Measurements from ENCODE around the gene SMAP1. TPM values are rescaled to one million over a fixed set of nuclear protein-coding genes. Genes with fewer than 3 reads are reported as not detected.
A peak's percentile ranks its signal among the peaks of the same experiment; 100 is the strongest.

Gene SMAP1
- total RNA-seq, 1 donor: 32.4 TPM

DNA sequence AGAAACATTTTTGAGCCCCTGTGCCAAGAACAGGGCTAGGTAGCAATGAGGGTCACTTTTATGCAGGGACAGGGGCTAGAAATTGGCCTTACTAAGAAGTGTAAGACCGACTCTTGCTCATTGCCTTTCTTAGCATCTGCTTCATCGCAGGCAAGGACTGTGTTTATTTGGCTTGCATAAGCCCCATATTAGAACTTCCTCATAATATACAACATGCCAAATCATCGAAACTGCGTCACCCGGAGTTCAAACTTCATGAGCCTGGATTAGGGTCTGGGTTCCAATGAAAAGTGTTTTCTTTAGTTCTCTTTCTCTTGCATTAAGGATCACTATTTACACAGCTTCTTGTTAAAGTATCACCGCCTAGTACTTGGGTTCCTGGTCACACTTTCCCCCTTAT lies 977 bp upstream of the SMAP1 start:
- H3K4me3 ChIP-seq (ENCODE audit: low read depth, low read length): no peak overlapping the region
- TF ChIP-seq, protein P1, sequence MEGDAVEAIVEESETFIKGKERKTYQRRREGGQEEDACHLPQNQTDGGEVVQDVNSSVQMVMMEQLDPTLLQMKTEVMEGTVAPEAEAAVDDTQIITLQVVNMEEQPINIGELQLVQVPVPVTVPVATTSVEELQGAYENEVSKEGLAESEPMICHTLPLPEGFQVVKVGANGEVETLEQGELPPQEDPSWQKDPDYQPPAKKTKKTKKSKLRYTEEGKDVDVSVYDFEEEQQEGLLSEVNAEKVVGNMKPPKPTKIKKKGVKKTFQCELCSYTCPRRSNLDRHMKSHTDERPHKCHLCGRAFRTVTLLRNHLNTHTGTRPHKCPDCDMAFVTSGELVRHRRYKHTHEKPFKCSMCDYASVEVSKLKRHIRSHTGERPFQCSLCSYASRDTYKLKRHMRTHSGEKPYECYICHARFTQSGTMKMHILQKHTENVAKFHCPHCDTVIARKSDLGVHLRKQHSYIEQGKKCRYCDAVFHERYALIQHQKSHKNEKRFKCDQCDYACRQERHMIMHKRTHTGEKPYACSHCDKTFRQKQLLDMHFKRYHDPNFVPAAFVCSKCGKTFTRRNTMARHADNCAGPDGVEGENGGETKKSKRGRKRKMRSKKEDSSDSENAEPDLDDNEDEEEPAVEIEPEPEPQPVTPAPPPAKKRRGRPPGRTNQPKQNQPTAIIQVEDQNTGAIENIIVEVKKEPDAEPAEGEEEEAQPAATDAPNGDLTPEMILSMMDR (IDR thresholded peaks at IDR 0.05; ENCODE audit: insufficient read depth, low read length): no peak
- no peak for DNase-seq (ENCODE audit: low read depth)

DNA sequence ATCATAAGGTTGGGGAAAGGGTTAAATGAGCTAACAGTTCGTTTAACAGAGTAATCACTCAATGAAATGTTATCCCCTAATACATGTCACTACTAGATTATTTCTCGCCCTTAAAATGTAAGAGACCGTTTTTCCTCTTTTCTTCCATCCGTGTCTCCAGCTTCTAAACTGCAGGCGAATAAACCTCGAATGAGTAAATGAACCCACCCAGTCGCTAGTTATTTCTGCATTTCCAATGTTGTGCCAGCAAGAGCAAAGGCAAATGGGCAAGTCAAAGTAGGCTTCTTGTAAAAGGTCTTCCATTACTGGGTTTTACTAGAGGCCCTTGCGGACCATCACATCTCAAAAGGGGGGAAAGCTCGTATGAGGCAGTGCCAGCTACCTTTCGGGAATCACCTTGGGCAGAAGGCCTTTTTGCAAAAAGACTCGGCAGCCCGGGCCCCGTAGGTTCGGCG lies 400 bp upstream of the SMAP1 start:
- no peak for DNase-seq (ENCODE audit: low read depth)
- TF ChIP-seq, protein P1 (IDR thresholded peaks at IDR 0.05; ENCODE audit: insufficient read depth, low read length): no peak
- H3K4me3 ChIP-seq (ENCODE audit: low read depth, low read length): peak overlapping the region; percentile 93

DNA sequence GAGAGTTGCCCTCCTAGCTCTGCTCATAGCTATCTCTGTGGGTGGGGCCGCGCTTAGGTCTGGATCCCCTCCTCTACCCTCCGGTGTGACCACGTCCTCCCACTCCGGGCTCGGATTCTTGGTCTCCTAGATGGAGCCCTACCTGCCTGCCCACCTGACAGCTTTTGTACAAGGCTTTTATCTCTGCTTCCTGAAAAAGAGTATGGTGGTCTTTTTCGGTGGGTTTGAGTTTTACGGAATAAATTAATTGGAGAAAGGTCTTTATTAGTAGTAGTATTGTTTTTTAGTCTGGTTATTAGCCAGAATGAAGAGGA lies 773 bp downstream of the SMAP1 start:
- TF ChIP-seq, protein P1 (IDR thresholded peaks at IDR 0.05; ENCODE audit: insufficient read depth, low read length): no peak
- peak; percentile 19 for DNase-seq (ENCODE audit: low read depth)
- peak overlapping the region; percentile 93 for H3K4me3 ChIP-seq (ENCODE audit: low read depth, low read length)

DNA sequence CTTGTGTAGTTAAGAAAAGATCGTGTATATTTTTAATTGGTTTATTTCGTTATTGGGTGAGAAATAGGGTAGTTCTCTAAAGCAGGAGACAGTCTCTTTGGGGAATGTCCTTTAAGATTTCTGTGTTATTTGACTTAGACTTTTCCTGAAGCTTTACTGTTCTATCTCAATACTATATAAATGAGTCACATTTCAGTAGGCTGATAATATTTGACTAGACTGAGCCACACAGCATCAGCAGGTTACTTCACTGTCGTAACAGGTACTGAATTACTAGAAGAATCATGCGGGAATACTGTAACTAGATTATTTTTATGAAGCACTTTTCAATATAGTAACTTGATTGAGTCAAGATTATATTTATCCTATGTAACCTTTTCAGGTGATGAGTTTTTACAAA lies 1.4 kb downstream of the SMAP1 start:
- H3K4me3 ChIP-seq (ENCODE audit: low read depth, low read length): peak overlapping the region; percentile 31
- peak; percentile 14 for DNase-seq (ENCODE audit: low read depth)
- TF ChIP-seq, protein P1 (IDR thresholded peaks at IDR 0.05; ENCODE audit: insufficient read depth, low read length): no peak

DNA sequence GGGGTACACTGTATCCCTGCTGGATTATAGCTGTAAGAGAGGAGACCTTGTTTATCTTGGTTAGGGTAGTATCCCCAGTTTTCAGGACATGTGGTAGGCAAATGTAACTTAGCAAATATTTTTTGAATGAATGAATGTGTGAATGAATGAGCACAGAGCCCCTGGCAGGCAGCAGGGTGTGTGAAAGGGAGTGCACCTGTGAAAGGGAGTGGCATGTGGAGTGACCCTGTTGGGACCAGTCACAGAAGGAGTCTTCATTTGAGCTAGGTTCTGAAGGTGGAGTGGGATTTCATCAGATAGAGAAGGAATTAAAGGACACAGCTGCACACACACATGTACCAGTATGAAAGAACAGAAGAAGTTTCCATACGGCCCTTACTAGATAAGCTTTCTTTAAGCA lies 4.9 kb downstream of the SMAP1 start:
- TF ChIP-seq, protein P1 (IDR thresholded peaks at IDR 0.05; ENCODE audit: insufficient read depth, low read length): no peak
- H3K4me3 ChIP-seq (ENCODE audit: low read depth, low read length): no peak overlapping the region
- no peak for DNase-seq (ENCODE audit: low read depth)

DNA sequence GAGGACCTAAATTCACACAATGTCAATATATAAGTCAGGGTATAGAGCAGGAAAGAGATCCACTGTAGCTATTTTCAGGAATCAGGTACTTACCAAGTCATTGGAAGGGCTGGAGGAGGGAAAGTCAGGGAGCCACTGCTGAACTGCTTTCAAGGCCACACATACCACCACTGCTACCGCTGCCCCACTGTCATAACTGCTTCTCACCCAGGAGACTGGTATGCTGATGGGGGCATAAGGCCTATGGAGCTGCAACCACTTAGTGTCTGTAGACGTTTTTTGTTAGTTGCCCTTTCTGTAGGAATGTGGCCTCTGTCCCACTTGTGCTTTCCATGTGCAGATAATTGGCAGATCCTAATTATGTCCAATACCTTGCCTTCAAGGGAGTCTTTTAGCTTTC lies 5.4 kb downstream of the SMAP1 start:
- TF ChIP-seq, protein P1 (IDR thresholded peaks at IDR 0.05; ENCODE audit: insufficient read depth, low read length): no peak
- DNase-seq (ENCODE audit: low read depth): no peak

DNA sequence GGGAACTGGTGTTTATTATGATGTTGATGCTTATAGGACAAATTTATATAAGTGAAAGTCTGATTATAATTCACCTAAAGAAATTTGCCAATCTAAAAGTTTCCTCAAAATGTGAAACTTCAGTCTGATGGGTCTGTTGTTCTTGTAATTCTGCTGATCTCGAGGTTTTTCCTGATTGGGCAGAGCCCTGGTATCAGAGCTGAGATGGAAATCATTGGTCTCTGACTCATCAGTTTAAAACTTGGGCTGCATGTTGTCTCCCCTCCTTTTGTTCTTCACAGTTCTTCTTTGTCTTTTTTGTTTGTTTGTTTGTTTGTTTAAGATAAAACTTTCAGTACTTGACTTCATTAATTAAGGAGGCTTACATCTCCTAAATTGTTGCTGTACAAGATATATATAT lies 5.9 kb downstream of the SMAP1 start:
- no peak overlapping the region for H3K4me3 ChIP-seq (ENCODE audit: low read depth, low read length)
- peak; percentile 43 for DNase-seq (ENCODE audit: low read depth)
- TF ChIP-seq, protein P1 (IDR thresholded peaks at IDR 0.05; ENCODE audit: insufficient read depth, low read length): no peak

More for the DNA sequence above, 5.4 kb downstream of the SMAP1 start:
- no peak overlapping the region for H3K4me3 ChIP-seq (ENCODE audit: low read depth, low read length)
